ENCODE results near the gene ATAD3A.
"Not testable (repeated sequence)": the region's sequence is repeated elsewhere in the genome, so short reads cannot be mapped to it uniquely, and the experiment has no call there.

The ATAD3A gene

DNA sequence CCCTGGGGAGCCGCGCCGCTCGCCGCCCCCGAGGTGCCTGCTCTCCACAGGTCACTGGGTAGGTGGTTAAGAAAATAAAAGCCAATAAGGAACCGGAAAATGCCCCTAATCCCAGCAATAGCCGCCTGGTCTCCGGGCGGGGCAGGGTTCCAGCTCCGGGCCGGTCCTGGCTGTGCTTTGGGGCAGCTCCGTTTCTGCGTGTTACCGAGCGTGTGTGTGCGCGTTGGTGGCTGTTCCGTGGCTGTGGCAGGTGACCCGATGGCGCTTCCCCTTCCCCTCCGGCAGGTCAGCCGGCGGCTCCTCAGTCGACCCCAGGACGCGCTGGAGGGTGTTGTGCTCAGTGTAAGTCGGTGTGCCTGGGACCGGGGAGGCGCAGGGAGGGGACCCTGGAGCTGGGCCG, 11.3 kb downstream of the ATAD3A start:
- not testable (repeated sequence) for DNase-seq (ENCODE audit: low spot score)

DNA sequence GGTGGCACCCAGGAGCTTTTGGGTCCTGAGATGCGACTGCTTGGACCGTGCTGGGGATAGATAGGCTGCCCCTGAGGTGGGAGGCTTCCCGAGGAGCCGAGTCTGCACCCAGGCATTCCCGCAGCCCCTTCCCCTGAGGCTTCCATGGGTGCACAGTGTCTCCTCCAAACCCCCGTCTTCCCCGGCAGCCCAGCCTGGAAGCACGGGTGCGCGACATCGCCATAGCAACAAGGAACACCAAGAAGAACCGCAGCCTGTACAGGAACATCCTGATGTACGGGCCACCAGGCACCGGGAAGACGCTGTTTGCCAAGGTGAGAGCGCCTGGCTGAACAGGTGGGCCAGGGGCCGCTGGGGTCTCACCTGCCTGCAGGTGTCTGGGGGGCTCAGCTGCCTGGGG, 11.7 kb downstream of the ATAD3A start:
- not testable (repeated sequence) for DNase-seq (ENCODE audit: low spot score)

DNA sequence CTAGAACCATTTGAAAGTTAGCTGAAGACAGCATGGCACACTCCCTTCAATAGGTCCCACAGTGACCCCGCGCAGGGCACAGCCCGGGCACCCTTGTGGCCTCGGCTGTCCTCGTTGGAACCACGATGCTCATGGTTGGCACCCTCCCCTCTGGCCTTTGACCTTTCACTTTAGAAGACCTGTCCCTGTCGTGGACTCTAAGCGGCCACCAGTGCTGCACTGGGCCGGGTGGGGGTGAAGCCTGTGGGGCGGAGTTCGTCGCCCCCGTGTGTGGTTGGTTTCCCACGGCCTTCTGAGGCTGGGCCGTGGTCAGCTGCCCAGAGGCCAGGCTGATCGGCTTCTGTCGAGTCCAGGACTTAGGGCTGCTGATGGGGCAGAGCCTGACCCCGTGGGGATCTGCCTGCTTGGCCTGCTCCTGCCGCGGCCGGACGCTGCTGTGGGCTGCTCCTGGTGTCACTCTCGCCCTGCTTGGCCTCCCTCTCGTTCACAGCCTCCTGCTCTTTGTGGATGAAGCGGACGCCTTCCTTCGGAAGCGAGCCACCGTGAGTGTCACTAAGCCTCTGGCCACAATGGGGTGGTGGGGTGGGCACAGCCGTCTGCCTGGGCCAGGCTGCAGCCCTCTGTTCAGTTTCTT, 12.9 kb downstream of the ATAD3A start:
- DNase-seq (ENCODE audit: low spot score), result not testable (repeated sequence)

- not testable (repeated sequence) for DNase-seq (ENCODE audit: low spot score)
Observed at GRCh38 chr1:1526476-1526875, 14.5 kb downstream of the ATAD3A start.

DNA sequence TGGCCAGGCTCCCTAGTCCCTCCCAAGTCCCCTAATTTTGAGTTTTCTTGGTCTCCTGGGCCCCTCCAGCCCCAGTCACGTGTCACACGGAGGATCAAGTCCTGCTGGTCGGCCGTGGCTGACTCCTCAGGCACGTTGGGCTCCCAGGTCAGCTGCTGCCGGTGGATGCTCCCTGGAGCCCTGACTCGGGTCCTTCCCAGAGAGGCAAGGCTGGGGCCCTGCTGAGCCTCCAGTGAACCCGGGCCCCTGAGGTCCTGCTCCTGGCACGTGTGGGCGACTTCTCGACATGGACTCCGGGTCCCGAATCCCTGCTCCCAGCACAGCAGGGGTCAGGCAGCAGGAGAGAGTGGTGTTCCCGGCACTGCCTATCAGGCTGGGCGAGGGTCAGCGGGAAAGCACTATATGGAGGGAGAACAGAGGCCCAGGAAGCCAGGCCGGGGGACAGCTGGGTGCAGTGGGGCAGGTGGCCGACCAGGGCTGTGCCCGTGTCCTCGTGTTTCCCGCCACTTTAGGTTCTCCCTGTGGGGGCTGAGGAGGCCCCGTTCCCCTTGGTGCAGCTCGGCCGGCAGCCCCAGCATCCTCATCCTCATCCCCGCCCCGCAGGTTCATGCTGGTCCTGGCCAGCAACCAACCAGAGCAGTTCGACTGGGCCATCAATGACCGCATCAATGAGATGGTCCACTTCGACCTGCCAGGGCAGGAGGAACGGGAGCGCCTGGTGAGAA, 15.3 kb downstream of the ATAD3A start:
- DNase-seq (ENCODE audit: low spot score), result no peak

DNA sequence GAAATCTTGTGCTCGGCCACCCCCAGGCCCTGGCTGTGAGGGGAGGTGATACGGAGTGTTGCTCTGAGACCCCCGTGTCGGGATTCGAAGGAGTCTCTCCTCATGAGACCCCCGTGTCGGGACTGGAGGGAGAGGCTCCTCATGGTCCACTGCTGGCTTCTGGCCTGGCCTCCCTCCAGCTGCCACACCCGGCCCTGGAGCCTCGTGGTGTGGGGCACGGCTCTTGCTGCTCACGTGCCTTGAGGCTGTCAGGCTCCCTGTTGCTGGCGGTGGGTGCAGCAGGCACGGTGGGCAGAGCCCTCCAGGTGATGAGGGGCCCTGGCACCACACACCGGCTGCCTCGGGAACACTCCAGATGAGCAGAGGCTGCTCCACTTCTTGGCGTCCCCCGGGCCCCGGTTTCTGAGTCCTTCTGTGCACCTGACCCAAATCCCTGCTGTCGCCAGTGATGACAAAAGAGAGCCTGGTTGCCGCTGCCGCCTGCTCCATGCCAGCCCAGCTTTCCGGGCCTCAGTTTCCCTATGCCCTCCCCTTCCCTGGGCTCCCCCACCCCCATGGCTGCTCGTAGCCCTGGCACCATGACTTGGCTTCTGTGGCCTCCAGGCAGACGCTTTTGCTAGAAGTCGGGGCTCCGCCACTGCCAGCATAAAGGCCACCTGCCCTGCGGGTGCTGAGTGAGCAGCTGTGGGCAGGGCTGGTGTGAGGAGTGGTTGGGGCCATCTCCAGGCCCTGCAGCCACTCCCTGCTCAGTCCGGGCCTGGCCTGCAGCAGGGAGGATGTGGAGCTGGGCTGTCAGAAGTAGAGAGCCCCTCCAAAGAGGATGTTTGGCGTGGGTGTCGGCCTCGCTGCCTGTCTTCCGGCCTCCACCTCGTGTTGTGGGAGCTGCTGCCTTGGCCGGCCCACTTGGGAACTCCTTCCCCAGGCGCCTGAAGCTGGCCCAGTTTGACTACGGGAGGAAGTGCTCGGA, 16.6 kb downstream of the ATAD3A start:
- DNase-seq (ENCODE audit: low spot score), result no peak

DNA sequence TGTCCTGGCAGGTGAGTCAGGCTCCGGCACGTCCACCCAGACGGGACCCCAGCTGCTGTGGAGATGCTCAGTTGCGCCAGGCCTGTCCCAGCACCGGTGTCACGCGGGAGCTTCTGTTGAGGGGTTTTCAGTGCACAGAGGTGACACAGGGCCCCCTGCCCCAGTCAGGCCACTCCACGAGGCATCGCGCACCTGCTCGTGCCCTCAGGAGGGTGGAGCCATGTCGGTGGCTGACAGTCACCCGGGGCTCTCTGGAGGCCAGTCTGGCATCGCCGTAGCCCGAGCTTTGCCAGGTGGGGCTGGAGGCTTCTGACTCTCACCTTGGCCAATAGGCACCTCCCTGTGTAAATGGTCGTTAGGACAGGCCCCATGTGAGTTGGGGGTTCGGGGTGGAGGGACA, 17.4 kb downstream of the ATAD3A start:
- no peak for DNase-seq (ENCODE audit: low spot score)

DNA sequence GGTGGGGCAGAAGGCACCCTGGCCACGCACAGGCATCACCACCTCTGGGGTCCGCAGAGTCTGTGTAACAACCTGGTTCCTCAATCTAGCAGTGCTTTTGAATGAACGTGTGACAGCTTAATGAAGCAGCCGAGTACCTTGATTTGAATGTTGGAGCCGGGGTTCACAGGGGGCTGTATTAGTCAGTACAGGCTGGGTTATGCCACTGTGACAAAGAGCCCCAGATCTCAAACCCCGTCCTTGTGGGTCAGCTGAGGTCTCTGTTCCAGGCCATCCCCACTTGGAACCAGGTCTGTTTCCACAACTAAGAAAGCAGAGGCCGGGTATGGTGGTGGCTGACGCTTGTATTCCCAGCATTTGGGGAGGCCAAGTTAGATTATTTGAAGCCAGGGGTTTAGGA, 18.0 kb downstream of the ATAD3A start:
- DNase-seq (ENCODE audit: low spot score), result no peak

DNA sequence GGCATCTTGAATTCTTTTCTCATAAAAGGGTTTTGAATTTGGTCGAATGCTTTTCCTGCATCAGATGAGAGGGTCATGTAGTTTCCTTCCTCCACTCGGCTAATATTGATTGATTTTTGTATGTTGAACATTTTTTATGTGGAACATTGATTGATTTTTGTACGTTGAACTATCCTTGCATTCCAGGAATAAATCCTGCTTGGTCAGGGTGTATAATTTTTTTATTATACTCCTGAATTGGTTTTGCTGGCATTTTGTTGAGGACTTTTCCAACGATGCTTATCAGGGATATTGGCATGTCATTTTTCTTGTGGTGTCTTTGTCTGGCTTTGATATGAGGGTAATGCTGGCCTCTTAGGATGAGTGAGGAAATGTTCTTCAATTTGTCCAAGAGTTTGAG, 20.0 kb downstream of the ATAD3A start:
- no peak for DNase-seq (ENCODE audit: low spot score)

- not testable (repeated sequence) for DNase-seq (ENCODE audit: low spot score)
Observed at GRCh38 chr1:1533176-1533893, 21.4 kb downstream of the ATAD3A start.

- not testable (repeated sequence) for DNase-seq (ENCODE audit: low spot score)
Observed at GRCh38 chr1:1533894-1534291, 21.9 kb downstream of the ATAD3A start.

GRCh38 chr1:1534401-1535154, 22.6 kb downstream of the ATAD3A start:
- DNase-seq (ENCODE audit: low spot score), result no peak

DNA sequence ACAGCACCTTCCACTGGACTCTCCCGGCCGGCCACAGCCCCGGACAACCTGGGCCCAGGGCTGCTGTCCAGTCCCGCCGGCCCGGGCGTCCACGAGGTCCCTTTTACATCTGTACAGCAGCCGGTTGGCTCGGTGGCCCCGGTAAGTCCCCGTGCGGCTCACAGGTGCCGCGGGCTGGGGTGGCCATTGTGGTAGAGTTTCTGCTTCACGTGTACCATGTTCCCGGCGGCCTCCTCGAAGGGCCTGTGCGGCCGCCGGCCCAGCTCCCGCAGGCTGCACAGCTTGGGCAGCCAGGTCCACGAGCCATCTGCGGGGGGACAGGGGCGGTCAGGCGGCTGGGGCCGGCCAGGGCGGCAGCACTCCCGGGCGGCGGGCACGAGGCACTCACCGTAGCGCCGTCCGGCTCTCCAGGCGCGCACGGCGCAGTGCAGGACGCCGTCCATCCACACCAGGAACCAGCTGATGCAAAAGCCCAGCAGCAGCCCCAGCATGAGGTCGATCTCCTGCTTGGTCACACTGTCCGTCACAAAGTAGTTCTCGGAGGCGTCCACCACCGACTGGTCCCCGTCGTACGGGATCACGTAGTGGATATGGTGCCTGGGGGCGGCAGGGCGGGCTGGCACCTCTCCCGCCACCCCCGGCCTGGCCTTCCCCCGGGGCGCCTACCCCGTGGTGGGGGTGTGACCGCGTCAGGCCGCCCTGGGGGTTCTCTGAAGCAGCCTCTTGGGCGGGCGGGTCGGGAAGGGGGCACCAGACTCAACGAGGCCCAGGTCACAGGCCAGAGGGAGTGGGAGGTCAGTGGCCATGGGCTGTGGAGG, 23.4 kb downstream of the ATAD3A start:
- no peak for DNase-seq (ENCODE audit: low spot score)

- no peak for DNase-seq (ENCODE audit: low spot score)
Observed at GRCh38 chr1:1536019-1536937, 24.3 kb downstream of the ATAD3A start.

GRCh38 chr1:1536938-1537546, 25.1 kb downstream of the ATAD3A start:
- no peak for DNase-seq (ENCODE audit: low spot score)

GRCh38 chr1:1537626-1538250, 25.8 kb downstream of the ATAD3A start:
- no peak for DNase-seq (ENCODE audit: low spot score)

- no peak for DNase-seq (ENCODE audit: low spot score)
Observed at GRCh38 chr1:1538334-1538733, 26.4 kb downstream of the ATAD3A start.

GRCh38 chr1:1538989-1539309, 27.0 kb downstream of the ATAD3A start:
- DNase-seq (ENCODE audit: low spot score), result no peak
